ENCODE data around the gene CARMIL3.

CARMIL3 gene

DNA sequence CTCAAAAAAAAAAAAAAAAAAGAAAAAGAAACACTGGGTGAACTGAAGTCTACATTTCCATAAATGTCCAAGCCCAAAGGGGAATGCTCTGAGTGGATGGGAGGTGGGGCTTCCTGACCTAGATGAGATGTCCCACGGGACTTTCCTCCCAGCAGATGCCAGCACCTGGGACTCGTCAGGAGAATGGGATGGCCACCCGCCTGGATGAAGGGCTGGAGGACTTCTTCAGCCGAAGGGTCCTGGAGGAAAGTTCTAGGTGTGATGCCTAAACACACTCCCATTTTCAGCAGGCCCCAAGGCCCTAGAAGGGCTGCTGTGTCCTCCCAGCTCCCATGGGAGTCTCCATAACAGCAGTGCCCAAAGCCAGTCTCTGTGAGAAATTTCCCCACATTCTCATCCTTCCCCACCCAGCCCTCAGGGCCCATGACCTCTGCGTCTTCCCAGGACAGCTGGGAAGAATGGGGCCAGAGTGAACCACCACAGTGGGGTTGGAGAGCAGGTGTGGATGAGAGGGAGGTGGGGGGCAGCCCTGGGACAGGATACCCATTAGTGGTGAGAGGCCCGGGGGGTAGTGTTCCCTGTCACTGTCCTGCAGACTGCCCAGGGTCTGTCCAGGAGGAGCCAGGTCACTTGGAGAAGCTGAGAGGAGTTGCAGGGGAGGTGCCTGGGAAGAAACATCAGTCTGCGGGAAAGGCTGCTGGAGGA, 12.4 kb downstream of the CARMIL3 start:
- DNase-seq, result no peak

DNA sequence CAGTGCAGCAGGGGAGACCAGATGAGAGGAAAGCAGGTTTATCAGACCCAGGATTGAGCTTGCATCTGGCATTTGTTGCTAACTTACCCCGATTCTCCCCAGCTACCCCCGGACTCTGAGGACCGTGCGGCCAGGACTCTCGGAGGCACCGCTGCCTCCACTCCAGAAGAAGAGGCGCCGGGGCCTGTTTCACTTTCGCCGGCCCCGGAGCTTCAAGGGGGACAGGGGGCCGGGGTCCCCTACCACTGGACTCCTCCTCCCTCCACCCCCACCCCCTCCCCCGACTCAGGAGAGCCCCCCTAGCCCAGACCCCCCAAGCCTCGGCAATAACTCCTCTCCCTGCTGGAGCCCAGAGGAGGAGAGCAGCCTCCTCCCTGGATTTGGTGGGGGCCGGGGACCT, 13.0 kb downstream of the CARMIL3 start:
- no peak for DNase-seq

DNA sequence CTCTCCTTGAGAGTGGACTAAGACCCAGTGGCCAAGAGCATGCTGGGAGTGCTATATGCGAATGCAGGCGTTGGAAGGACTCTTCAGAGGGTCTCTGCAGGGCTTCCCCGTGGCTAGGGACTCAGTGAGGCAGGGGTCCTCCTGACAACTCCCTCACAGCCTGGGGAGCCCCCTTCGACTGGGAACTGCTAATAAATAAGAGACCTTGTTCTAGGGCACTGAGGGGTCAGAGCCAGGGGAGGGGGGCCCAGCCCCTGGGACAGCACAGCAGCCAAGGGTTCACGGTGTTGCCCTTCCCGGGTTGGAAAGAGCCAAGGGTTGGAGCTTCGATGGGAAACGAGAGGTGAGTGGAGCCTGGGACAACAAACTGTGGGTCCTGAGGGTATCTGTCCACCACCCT, 13.6 kb downstream of the CARMIL3 start:
- DNase-seq, result no peak

DNA sequence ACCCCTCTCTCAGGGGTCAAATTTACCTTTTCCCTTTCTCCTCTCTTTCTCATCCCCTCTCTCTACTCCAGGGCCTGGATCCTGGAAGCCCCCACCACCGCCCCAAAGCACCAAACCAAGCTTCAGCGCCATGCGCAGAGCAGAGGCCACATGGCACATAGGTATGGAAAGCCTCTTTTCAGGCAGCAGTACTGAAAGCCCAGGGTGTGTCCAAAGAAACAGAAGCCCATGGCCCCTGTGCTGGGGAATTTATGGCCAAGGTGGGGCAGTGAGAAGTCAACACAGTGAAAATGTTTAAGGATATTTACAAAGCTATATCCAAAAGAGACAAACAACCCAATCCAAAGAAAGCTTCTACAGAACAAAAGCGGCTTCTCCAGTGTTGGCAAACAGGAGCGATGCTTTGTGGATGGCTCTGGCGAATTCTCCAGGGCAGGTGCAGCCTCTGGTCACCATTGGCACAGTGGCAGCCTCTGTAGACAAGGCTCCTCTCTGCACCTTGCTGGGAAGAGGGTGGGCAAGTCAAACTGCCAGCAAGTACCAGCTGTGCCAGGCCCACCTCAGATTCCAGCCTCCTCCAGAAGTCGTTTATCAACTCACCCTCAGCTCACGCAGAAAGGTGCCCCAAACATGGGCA, 14.8 kb downstream of the CARMIL3 start:
- DNase-seq, result no peak

DNA sequence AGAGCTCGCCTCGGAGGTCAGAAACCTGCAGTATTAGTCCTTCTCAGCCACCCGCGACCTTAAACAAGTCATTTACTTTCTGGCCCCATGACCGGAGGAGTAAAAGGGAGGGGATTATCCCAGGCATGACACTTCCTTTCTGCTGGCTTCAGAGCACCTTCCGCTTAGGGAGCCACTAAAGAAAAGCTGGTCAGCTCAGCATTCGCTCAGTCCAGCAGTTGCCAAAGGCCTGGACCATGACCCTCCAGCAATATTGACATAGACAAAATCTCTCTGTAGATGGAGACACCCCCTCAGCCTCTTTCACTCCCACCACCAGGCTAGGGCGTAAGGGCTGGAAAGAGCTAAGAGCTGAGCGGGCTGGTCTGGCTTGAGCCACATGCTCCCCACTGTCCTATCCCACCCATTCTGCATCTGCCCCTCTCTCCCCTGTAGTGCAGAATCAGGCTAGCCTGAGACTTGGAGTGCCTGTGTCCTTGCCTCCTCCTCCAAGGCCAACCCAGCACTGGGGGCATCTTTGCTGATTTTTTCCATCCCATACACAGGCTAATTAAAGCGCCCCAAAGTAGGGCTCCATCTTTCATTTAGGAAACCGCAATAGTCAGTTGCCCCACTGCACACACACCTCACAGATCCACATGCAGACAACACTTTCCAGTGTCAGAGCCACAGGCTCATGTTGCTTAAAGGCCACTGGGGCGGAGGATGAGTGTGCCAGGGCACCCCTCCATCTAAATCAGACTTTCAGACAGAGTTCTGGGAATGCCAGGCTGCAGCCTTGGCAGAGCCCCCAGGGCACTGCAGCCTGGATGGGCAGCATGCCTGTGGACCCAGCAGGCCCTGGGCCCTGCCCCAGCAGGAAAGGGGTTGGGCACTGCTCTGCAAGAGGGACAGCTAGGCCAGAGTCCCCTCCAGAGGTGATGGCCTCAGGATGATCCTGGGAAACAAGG, 15.6 kb downstream of the CARMIL3 start:
- no peak for DNase-seq

DNA sequence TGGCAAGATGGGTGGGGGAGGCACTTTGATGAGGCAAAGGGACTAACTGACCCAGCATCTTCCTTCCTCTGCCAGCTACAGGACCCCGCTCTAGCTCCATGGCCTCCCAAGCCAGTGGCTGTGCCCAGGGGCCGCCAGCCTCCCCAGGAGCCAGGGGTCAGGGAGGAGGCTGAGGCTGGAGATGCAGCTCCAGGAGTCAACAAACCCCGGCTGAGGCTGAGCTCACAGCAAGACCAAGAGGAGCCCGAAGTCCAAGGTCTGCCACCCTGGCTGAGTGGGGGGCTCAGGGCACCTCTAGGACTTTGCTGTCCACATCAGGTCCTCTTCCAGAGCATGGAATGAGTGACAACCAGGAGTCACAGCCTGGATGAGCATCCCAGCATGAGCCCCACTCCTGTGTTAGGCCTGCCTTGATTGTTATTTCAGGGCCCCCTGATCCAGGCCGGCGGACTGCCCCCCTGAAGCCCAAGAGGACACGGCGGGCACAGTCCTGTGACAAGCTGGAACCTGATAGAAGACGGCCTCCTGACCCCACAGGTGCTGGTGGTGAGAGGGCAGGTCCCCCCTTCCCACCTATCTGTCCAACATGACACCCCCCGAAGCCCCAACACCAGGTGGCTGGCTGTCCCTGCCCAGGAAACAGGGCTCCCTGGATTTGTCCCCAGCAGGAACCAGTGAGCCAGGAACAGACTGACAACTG, 17.1 kb downstream of the CARMIL3 start:
- DNase-seq, result no peak

DNA sequence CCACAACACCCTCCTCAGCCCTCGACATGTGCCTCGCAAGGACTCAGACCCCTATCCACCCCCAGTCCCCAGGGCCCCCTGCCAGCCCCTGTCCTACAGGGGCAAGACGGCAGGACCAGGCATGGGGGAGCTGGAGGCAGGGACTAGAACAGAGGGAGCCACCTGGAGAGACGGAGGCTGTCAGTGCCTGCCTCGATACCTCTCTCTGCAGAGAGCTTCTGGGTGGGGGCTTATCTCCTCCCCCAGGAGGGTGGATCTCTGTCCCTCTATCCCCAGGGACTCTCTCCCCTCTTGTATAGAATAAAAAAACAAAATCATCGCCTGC, 17.6 kb downstream of the CARMIL3 start:
- DNase-seq, result no peak

DNA sequence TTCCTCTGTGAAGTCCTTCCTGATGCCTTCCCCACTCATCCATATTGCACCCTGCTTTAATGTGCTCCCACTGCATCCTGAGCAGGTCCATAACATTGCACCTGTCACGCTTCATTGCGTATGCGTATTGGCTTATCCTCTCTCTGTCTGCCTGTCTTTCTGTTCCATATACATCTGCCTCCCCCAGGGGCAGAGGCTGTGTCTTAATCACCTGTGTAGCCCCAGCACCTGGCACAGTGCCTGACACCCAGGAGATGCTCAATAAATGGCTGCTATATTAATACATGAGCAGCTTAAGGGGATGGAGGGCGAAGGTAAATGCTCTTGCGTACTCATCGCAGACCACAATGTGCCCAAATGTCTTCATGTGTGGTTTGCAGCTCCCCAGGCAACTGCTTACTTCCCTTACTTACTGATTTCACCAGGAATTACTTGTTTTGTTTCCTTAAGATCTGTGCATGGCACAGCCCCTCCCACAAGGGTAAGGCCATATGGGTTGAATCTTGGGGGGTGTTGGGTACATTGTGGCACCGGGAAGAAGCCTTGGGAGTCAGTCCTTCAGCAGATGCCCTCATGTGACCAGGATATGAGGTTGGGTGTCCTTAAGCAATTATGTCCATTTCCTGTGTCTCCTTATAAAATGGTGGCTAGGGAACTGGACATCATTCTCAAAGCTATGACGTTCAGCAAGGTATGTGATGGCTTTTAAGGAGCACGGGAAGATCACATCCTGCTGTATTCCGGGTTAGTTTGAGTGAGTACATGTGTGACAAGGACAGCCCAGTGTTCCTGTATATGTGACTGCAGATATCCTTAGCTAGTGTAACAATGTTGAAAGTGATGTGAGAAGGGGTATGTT, 18.7 kb downstream of the CARMIL3 start:
- DNase-seq, result no peak

DNA sequence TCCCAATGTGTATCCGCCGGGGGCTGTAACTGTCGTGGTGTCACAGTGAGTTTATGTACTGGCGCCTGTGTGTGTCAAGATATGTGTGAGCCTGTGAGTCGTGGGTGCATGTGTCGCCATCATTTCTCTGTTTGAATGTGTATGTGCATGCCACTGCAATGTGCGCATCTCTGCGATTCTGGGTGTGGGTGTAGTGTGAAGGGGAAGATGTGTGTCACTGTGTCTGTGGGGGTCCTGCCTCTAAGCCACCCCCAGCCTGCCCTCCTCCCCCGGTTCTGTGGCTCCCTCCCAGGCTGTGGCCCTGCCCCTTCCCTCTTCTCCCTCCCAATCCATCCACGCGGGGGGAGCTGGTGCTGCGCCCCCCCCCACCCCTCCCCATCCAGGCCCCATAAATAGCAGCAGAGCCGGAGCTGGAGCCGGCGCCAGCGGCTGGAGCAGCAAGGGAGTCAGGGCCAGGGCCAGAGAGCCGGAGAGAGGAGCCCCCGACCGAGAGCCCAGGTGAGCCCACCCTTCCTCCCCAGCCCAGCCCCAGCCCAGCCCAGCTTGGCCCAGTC, 19.4 kb downstream of the CARMIL3 start, which contains the start of gene CPNE6:
CPNE6 (plus strand) TSS at position 419 of the 554 bp plus-strand sequence. CDS start 1,375 bp downstream, outside the sequence.
- DNase-seq, result no peak

DNA sequence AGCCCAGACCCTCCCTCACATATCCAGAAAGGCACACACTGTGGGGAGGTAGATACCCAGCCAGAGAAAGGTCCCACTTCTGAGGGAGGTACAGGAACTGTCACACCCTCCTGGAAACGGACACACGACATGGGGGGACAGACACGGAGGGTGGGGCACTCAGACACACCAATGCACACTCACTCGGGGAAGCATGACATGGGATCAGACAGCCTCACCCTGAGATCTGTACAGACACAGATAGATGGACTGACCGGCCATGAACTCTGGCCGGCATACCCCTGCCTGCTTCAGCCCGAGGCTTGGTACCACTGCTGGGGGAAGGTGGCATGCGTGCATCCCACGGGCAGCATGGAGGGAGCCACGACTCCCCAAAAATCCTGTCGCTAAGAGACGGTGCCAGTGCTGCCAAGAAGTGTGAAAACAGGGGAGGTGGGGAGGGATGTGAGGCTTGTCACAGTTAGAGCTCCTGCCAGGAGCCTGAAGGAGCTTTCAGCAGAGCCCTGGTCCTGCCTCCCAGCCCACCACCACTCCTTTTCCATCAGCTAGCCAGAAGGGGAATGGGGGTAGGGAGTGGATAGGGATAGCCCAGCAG, 20.1 kb downstream of the CARMIL3 start:
- DNase-seq, result no peak

DNA sequence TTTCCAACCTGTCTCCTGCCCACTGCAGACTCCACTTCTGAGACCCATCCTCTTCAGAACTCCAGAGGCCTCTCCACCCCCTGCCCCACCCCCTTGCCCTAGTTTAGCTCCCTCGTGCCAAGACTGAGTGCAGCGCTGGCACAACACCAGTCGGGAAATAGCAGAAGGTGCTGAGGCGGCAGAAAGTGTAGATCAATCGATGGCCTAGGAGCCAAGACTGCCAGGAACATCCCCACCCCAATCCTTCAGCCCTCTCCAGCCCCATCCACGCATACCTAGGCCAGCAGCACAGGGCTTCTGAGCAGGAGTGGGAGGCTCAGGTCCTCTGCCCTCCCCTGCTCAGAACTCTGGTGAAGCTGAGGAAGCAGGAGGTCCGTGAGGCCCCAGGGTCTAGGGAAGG, 20.6 kb downstream of the CARMIL3 start:
- no peak for DNase-seq

DNA sequence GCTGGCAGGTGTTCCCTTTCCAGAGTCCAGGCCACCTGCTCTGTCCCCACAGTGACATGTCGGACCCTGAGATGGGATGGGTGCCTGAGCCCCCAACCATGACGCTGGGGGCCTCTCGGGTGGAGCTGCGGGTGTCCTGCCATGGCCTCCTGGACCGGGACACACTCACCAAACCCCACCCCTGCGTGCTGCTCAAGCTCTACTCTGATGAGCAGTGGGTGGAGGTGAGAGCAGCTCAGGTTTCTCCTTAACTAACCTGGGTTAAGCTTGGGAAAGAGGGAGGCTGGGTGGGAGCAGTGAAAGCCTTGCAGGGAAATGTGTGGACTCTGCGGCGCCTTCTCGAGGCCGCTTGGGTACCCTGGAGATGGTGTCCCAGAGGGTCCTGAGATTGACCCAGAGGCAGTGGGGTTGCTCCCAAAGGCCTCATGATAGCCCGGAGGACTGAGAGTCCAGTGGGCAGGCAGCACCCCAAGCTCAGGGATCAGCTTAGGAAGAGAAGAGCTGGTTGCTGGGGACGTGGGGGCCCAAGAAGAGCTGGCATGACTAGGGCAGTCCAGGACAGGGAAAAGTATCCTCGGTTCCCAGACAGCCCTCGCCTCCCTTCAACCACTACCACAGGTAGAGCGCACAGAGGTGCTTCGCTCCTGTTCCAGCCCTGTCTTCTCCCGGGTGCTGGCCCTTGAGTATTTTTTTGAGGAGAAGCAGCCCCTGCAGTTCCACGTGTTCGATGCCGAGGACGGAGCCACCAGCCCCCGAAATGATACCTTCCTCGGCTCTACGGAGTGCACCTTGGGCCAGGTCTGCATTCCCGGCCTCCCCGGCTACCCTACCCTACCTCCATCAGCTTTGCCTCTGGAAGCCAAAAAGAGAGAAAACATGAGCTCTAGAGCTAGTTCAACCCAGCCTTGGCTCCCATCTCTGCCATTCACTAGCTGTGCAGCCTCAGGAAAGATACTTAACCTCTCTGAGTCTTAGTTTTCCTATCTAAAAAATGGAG, 21.4 kb downstream of the CARMIL3 start:
- no peak for DNase-seq

DNA sequence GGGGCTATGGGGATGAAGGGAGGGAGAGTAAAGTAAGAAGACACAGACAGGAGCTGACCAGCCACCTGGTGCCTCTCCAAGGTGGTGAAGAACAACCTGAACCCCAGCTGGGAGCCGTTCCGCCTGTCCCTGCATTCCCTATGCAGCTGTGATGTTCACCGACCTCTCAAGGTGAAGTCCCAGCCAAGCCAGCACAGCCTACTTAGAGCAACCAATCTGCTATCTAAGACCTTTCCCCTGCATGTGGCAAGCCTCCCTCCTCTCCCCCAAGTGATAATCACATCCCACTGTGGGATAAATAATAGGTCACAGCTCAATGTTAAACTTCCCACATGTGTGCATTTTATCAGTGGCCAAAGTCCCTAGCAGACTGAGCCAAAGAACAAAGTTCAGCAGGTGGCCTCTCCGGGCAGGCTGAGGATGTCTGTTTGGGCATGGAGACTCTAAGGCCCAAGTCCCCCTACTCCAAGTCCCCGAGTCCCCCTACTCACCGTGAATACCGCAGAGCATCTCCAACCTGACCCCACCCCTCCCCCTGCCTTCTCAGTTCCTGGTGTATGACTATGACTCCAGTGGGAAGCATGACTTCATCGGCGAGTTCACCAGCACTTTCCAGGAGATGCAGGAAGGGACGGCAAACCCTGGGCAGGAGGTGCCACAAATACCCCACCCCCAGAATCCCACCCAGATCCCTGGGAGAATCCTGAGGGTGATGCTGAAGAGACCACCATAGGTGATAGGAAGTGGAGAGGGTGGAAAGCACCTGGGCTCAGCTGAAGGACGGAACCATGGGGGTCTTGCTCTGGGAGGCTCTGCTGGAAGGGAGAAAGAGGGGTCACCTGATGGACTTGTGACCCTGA, 23.0 kb downstream of the CARMIL3 start:
- DNase-seq, result no peak

DNA sequence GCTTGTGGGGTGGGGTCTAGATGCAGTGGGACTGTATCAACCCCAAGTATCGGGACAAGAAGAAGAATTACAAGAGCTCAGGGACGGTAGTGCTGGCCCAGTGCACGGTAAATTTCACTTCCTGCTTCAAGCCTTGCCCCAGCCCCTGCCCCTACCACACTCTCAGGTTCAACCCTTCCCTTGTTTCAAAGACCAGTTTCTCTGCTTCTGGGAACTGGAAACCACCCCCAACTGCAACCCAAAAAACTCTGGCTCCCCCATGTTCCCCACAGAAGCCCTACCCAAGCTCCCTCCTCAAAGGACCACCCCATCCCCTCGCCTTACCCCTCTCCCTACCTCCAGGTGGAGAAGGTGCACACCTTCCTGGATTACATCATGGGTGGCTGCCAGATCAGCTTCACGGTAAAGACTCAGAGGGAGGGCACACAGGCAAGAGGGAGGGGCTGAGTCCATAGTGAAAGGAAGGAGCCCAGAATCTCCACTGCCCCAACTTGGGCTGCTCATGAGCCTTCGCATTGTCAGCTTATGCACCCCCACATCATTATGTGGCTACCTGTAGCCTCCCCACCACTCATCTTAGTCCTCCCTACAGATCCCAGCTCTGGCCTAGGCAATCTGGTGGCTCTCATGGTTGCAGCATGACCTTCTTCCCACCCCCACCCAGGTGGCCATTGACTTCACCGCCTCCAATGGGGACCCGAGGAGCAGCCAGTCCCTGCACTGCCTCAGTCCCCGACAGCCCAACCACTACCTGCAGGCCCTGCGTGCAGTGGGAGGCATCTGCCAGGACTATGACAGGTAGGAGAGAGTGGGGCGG, 23.9 kb downstream of the CARMIL3 start:
- DNase-seq, result no peak

DNA sequence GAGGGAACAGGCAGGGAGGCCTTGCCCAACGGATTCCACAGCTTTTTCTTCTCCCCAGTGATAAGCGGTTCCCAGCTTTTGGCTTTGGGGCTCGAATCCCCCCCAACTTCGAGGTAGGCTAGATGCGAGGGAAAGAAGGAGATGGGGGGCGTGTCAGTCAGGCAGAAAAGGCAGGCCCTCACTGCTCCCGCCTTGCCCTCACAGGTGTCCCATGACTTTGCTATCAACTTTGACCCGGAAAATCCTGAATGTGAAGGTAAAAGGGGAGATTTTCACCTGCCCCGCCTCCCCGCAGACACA, 24.4 kb downstream of the CARMIL3 start:
- DNase-seq, result no peak

DNA sequence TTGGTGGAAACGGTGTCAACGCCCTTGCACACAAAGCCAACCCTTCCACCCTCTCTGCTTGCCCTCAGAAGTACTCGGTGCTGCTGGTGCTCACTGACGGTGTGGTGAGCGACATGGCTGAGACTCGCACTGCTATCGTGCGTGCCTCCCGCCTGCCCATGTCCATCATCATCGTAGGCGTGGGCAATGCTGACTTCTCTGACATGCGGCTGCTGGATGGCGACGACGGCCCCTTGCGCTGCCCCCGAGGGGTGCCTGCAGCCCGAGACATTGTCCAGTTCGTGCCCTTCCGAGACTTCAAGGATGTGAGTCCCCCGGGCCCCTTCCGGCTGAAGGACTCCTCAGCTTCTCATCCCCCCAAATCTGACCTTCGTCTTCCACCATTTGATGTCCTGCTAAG, 25.3 kb downstream of the CARMIL3 start:
- no peak for DNase-seq

DNA sequence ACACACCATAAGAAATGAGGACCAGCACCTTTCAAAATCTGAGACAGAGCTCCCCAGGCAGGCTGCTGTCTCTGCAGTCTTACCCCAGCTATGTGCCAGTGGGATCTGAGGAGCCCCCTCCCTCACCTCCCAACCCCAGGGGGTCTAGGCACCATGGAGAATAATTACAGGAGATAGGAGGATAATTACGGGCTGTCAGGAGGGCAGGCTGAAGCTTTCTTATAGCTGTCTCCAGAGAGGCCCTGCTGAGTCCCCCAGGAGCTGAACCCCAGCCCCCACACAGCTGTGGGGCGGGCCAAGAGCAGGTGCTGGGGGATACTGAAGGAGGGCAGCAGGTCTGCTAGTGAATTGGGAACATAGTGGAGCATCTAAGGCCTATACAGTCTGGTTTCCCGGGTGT, 26.3 kb downstream of the CARMIL3 start:
- DNase-seq, result no peak

DNA sequence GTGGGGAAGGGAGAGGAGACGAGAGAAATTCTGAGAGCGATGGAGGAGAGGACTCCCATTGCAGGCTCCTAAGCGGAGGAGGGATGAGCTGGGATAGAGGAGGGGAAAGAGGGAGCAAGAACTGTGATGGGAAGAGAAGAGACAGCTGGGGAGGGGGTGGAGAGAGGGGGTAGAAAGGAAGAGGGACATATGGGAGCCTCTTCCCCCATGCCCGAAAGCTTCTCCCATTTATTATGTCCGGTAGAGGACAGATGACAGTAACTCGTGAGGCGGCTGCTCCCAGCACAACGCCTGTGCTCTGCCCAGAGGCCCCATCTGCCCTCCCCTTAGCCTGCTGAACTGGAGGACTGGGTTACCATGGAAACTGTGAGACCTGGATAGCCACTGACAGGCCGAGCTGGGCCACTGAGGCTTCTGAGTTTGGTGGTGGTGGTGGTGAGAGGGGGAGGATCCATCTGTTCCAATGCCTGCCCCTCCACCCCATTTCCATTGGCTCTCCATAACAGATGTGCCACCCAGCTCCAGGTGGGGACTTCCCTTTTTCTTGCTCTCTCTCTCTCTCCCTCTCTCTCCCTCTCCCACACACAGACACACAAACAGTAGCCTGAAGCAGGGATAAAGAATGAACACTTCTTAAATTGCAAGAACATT, 27.8 kb downstream of the CARMIL3 start:
- no peak for DNase-seq
